ENCODE results near the gene FBRS. TPM values are rescaled to one million over a fixed set of nuclear protein-coding genes. Genes with fewer than 3 reads are reported as not detected.

FBRS gene
- total RNA-seq, 1 donor from 2014 or later = 57.1 TPM

Other genes starting within 250 kb of the FBRS start
- 20.4 TPM for gene DCTPP1, start 228.4 kb upstream of the FBRS start, total RNA-seq
- gene SEPHS2, start 212.6 kb upstream of the FBRS start, total RNA-seq = 25.2 TPM
- gene ITGAL, start 185.7 kb upstream of the FBRS start, total RNA-seq = 14.5 TPM
- gene ZNF768, start 131.9 kb upstream of the FBRS start, total RNA-seq = 30.3 TPM
- gene ZNF747, start 123.6 kb upstream of the FBRS start, total RNA-seq = 12.7 TPM
- gene ZNF764, start 100.1 kb upstream of the FBRS start, total RNA-seq = 9.5 TPM
- 13.6 TPM for gene ZNF688, start 86.7 kb upstream of the FBRS start, total RNA-seq
- gene ZNF785, start 72.7 kb upstream of the FBRS start, total RNA-seq = 26.3 TPM
- gene ZNF689, start 48.0 kb upstream of the FBRS start, total RNA-seq = 7.1 TPM
- 45.7 TPM for gene PRR14, start 7.5 kb upstream of the FBRS start, total RNA-seq
- 59.3 TPM for gene SRCAP, start 40.7 kb downstream of the FBRS start, total RNA-seq
- 21.3 TPM for gene PHKG2, start 90.0 kb downstream of the FBRS start, total RNA-seq
- gene CFAP119, start 103.6 kb downstream of the FBRS start, total RNA-seq = 5.5 TPM
- gene RNF40, start 103.9 kb downstream of the FBRS start, total RNA-seq = 92.9 TPM
- gene ZNF629, start 128.8 kb downstream of the FBRS start, total RNA-seq = 14.0 TPM
- 36.6 TPM for gene BCL7C, start 235.6 kb downstream of the FBRS start, total RNA-seq
- gene CTF1, start 238.2 kb downstream of the FBRS start, total RNA-seq = 13.3 TPM

Measured in sciatic nerve (tissue), 1 donor.